ENCODE measurements around the gene TNS3. TPM values are rescaled to one million over a fixed set of nuclear protein-coding genes. Genes with fewer than 3 reads are reported as not detected.

Gene TNS3
- polyA plus RNA-seq, 3 donors, result 5.2 to 30.3 (median 7.9) TPM

- H3K9me3 Mint-ChIP-seq, result no peaks in the 10 kb centered on the region
- H3K4me3 Mint-ChIP-seq, result no peak overlapping the region
- Histone ChIP-seq H3K79me2 (ENCODE audit: insufficient read depth, low read length) (peaks cover 60% of the 10 kb centered on the region), H3K4me1 (ENCODE audit: control insufficient read depth in 1 of 2, insufficient read depth in 2 of 2, low read length in 2 of 2) (peaks cover 14 to 22% of the 10 kb centered on the region in 2 donors), H3K36me3 (replicated peaks in 1 of 2; ENCODE audit: control insufficient read depth in 1 of 2, insufficient read depth in 2 of 2, low read length in 2 of 2) (peaks cover 7 to 46% of the 10 kb centered on the region in 2 donors), H4K20me1 (ENCODE audit: insufficient read depth, low read length) (peaks cover 96% of the 10 kb centered on the region), H2AFZ (ENCODE audit: insufficient read depth, low read depth, low read length, poor library complexity, severe bottlenecking) (no peak overlapping the region), H3K4me2 (replicated peaks; ENCODE audit: extremely low read depth, low read length, poor library complexity, severe bottlenecking) (no peak overlapping the region), H3K27ac (ENCODE audit: low read depth in 1 of 2, low read length in 2 of 2) (peak overlapping the region in 1 of 2 donors; percentile 31), H3K4me3 (replicated peaks in 1 of 3; ENCODE audit: low read depth in 2 of 3, low read length in 3 of 3) (no peak overlapping the region), H3K27me3 (ENCODE audit: control insufficient read depth in 2 of 2, insufficient read depth in 2 of 2, low read length in 2 of 2) (no peaks in the 10 kb centered on the region), H3K9ac (ENCODE audit: insufficient read depth, low read length, poor library complexity, severe bottlenecking) (no peak overlapping the region), H3K9me3 (replicated peaks in 1 of 2; ENCODE audit: control insufficient read depth in 1 of 2, insufficient read depth in 1 of 2, low read length in 2 of 2) (no peaks in the 10 kb centered on the region)
- no peak for TF ChIP-seq CTCF (IDR thresholded peaks at IDR 0.05)
- H3K27me3 Mint-ChIP-seq (ENCODE audit: low read depth in 3 of 3), result peaks cover 0 to 2% (median 0%) of the 10 kb centered on the region in 3 donors
- peaks cover 32 to 34% of the 10 kb centered on the region in 2 donors for H3K36me3 Mint-ChIP-seq
- 78% methylated on average over 4 of the region's 5 CpGs for WGBS (ENCODE audit: insufficient coverage)
- intact Hi-C loops (cut with micrococcal nuclease), result no loop called here
- peak overlapping the region in 1 of 7 donors; percentile 42 for H3K27ac Mint-ChIP-seq
- DNase-seq, result no peak
- peaks cover 33% of the 10 kb centered on the region for H3K4me1 Mint-ChIP-seq
Measured at GRCh38 chr7:47458486-47458885, 123.4 kb downstream of the TNS3 start.

GRCh38 chr7:47458057-47458456, 123.9 kb downstream of the TNS3 start:
- peak overlapping the region in 1 of 7 donors; percentile 34 for H3K27ac Mint-ChIP-seq
- H3K4me2 ChIP-seq (replicated peaks; ENCODE audit: extremely low read depth, low read length, poor library complexity, severe bottlenecking), result no peak overlapping the region
- H3K4me1 ChIP-seq (ENCODE audit: control insufficient read depth in 1 of 2, insufficient read depth in 2 of 2, low read length in 2 of 2), result peaks cover 17 to 25% of the 10 kb centered on the region in 2 donors
- no peaks in the 10 kb centered on the region for H3K27me3 ChIP-seq (ENCODE audit: control insufficient read depth in 2 of 2, insufficient read depth in 2 of 2, low read length in 2 of 2)
- peaks cover 7 to 42% of the 10 kb centered on the region in 2 donors for H3K36me3 ChIP-seq (replicated peaks in 1 of 2; ENCODE audit: control insufficient read depth in 1 of 2, insufficient read depth in 2 of 2, low read length in 2 of 2)
- no peak for TF ChIP-seq CTCF (IDR thresholded peaks at IDR 0.05)
- peak overlapping the region in 1 of 2 donors; percentile 31 for H3K27ac ChIP-seq (ENCODE audit: low read depth in 1 of 2, low read length in 2 of 2)
- peaks cover 28 to 29% of the 10 kb centered on the region in 2 donors for H3K36me3 Mint-ChIP-seq
- WGBS (ENCODE audit: insufficient coverage), result 77% methylated on average over 4 of the region's 5 CpGs
- no peaks in the 10 kb centered on the region for H3K9me3 ChIP-seq (replicated peaks in 1 of 2; ENCODE audit: control insufficient read depth in 1 of 2, insufficient read depth in 1 of 2, low read length in 2 of 2)
- intact Hi-C loops (cut with micrococcal nuclease), result no loop called here
- peaks cover 60% of the 10 kb centered on the region for H3K79me2 ChIP-seq (ENCODE audit: insufficient read depth, low read length)
- H3K4me1 Mint-ChIP-seq, result peaks cover 37% of the 10 kb centered on the region
- no peak overlapping the region for H3K9ac ChIP-seq (ENCODE audit: insufficient read depth, low read length, poor library complexity, severe bottlenecking)
- H3K4me3 ChIP-seq (replicated peaks in 1 of 3; ENCODE audit: low read depth in 2 of 3, low read length in 3 of 3), result no peak overlapping the region
- no peak overlapping the region for H3K4me3 Mint-ChIP-seq
- no peaks in the 10 kb centered on the region for H3K9me3 Mint-ChIP-seq
- H3K27me3 Mint-ChIP-seq (ENCODE audit: low read depth in 3 of 3), result peaks cover 0 to 2% (median 0%) of the 10 kb centered on the region in 3 donors
- no peak for DNase-seq
- no peak overlapping the region for H2AFZ ChIP-seq (ENCODE audit: insufficient read depth, low read depth, low read length, poor library complexity, severe bottlenecking)
- H4K20me1 ChIP-seq (ENCODE audit: insufficient read depth, low read length), result peaks cover 96% of the 10 kb centered on the region

Measured in CD14-positive monocyte (primary cell).